Trophoblast cell (in vitro differentiated cells and primary cell): ENCODE measurements around the gene SH3TC2.

Source experiments
- DNase-seq, 2 donors: peaks; one replicate each; pipeline ENCODE4 v3.0.0-alpha.2; 2016
- H2AFZ ChIP-seq: 2 replicates; pipeline ENCODE4 v1.6.1; 2013; ENCODE audit warnings: low read length, moderate library complexity, mild to moderate bottlenecking; ENCODE audit not compliant: insufficient read depth, poor library complexity
- H2AK5ac ChIP-seq: 2 replicates; pipeline ENCODE4 v1.6.1; 2013; ENCODE audit warnings: mild to moderate bottlenecking, low read length
- H2BK120ac ChIP-seq: 2 replicates; pipeline ENCODE4 v1.6.1; 2013; ENCODE audit warnings: low read length, mild to moderate bottlenecking, moderate library complexity; ENCODE audit not compliant: insufficient read depth, poor library complexity
- H2BK12ac ChIP-seq: 2 replicates; pipeline ENCODE4 v1.6.1; 2013; ENCODE audit warnings: mild to moderate bottlenecking, low read length, moderate library complexity
- H2BK5ac ChIP-seq: 2 replicates; pipeline ENCODE4 v1.6.1; 2013; ENCODE audit warnings: low read length, low read depth, moderate library complexity, mild to moderate bottlenecking; ENCODE audit not compliant: poor library complexity
- H3K14ac ChIP-seq: 2 replicates; pipeline ENCODE4 v1.6.1; 2013; ENCODE audit warnings: mild to moderate bottlenecking, low read length
- H3K18ac ChIP-seq: 2 replicates; pipeline ENCODE4 v1.6.1; 2013; ENCODE audit warnings: mild to moderate bottlenecking, low read length
- H3K23ac ChIP-seq: 2 replicates; pipeline ENCODE4 v1.6.1; 2013; ENCODE audit warnings: low read length
- H3K27ac ChIP-seq: 2 replicates; pipeline ENCODE4 v1.5.1; 2013; ENCODE audit warnings: low read depth, mild to moderate bottlenecking, inconsistent platforms, low read length, moderate library complexity
- H3K27me3 ChIP-seq: 2 replicates; pipeline ENCODE4 v1.6.1; 2013; ENCODE audit warnings: inconsistent platforms, mild to moderate bottlenecking, low read length, moderate library complexity; ENCODE audit not compliant: insufficient read depth
- H3K36me3 ChIP-seq, 2 experiments: 1 replicate in 1 of 2; 2 replicates in 1 of 2; pipeline ENCODE4 v1.6.1; 2013; ENCODE audit warnings: low read length in 2 of 2, mild to moderate bottlenecking in 2 of 2, moderate library complexity in 1 of 2; ENCODE audit not compliant: insufficient read depth in 2 of 2, control insufficient read depth in 1 of 2
- H3K4ac ChIP-seq: 2 replicates; pipeline ENCODE4 v1.6.1; 2013; ENCODE audit warnings: low read depth, mild to moderate bottlenecking, low read length, moderate library complexity
- H3K4me1 ChIP-seq, 2 experiments: 1 replicate in 1 of 2; 2 replicates in 1 of 2; pipeline ENCODE4 v1.6.1; 2013; ENCODE audit warnings: low read length in 2 of 2, mild to moderate bottlenecking in 2 of 2, moderate library complexity in 1 of 2; ENCODE audit not compliant: insufficient read depth in 2 of 2, control insufficient read depth in 1 of 2
- H3K4me2 ChIP-seq: 2 replicates; pipeline ENCODE4 v1.6.1; 2013; ENCODE audit warnings: inconsistent platforms, mild to moderate bottlenecking, low read length, moderate library complexity
- H3K4me3 ChIP-seq: 2 replicates; pipeline ENCODE4 v1.5.1; 2013; ENCODE audit warnings: mild to moderate bottlenecking, low read depth, low read length, inconsistent platforms
- H3K79me1 ChIP-seq: one replicate; pipeline ENCODE4 v1.6.1; 2013; ENCODE audit warnings: low read length
- H3K79me2 ChIP-seq: 2 replicates; pipeline ENCODE4 v1.6.1; 2013; ENCODE audit warnings: low read length, mild to moderate bottlenecking; ENCODE audit not compliant: control insufficient read depth, insufficient read depth, poor library complexity
- H3K9ac ChIP-seq: 2 replicates; pipeline ENCODE4 v1.6.1; 2013; ENCODE audit warnings: mild to moderate bottlenecking, low read length
- H3K9me3 ChIP-seq: 2 replicates; pipeline ENCODE4 v1.6.1; 2013; ENCODE audit warnings: low read depth, mild to moderate bottlenecking, control low read depth, inconsistent platforms, low read length; ENCODE audit not compliant: insufficient read depth
- H4K12ac ChIP-seq: 2 replicates; pipeline ENCODE4 v1.6.1; 2013; ENCODE audit warnings: low read depth, mild to moderate bottlenecking, low read length, moderate library complexity
- H4K8ac ChIP-seq: 2 replicates; pipeline ENCODE4 v1.6.1; 2013; ENCODE audit warnings: low read depth, mild to moderate bottlenecking, low read length, moderate library complexity
- H4K91ac ChIP-seq: one replicate; pipeline ENCODE4 v1.6.1; 2013; ENCODE audit warnings: low read depth, mild to moderate bottlenecking, low read length, moderate library complexity
- WGBS: extraction: QIAGEN DNeasy Blood & Tissue Kit; methylation state at CpG from one replicate; pipeline ENCODE4 v1.1.7; 2013; ENCODE audit warnings: missing lambda C conversion rate; ENCODE audit not compliant: insufficient read length, insufficient coverage; ENCODE audit errors: extremely low coverage; 5-methylcytosine and 5-hydroxymethylcytosine counted together

The SH3TC2 gene

DNA sequence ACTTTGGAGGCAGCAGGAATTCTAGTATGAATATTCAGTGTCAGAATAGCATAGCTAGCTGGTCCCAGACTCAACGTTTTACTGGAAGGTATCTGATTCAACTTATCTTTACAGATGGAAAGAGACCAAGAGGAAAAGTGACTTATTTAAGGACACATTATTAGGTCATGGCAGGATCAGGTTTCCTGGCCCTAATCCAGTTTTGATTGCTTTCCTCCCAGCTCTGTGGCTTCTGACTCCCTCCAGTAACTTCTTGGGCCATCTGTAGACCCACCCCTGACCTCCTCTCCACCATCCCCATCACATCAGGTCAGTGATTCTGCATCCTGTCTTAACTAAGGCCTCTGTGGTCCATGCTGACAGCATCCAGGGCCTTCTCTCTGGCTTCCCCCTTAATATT is 38.4 kb downstream of the SH3TC2 start:
- H3K4ac ChIP-seq, result no peak overlapping the region
- no peaks in the 10 kb centered on the region for H3K79me2 ChIP-seq
- H3K36me3 ChIP-seq, result no peaks in the 10 kb centered on the region
- H4K91ac ChIP-seq, result no peak overlapping the region
- no peak overlapping the region for H4K8ac ChIP-seq
- H2BK120ac ChIP-seq, result no peak overlapping the region
- no peak overlapping the region for H3K4me2 ChIP-seq
- no peak overlapping the region for H2AFZ ChIP-seq
- no peaks in the 10 kb centered on the region for H3K4me1 ChIP-seq
- H3K18ac ChIP-seq, result no peak overlapping the region
- no peak for DNase-seq
- no peak overlapping the region for H3K27ac ChIP-seq
- H2AK5ac ChIP-seq, result no peak overlapping the region
- H3K14ac ChIP-seq, result no peak overlapping the region
- no peak overlapping the region for H3K9ac ChIP-seq
- no peak overlapping the region for H3K23ac ChIP-seq
- no CpG with 5 or more reads among the region's 1 CpG for WGBS
- no peak overlapping the region for H3K4me3 ChIP-seq
- H2BK5ac ChIP-seq, result no peak overlapping the region
- no peaks in the 10 kb centered on the region for H3K27me3 ChIP-seq
- no peak overlapping the region for H4K12ac ChIP-seq
- H3K9me3 ChIP-seq, result no peaks in the 10 kb centered on the region
- no peaks in the 10 kb centered on the region for H3K79me1 ChIP-seq
- H2BK12ac ChIP-seq, result no peak overlapping the region

DNA sequence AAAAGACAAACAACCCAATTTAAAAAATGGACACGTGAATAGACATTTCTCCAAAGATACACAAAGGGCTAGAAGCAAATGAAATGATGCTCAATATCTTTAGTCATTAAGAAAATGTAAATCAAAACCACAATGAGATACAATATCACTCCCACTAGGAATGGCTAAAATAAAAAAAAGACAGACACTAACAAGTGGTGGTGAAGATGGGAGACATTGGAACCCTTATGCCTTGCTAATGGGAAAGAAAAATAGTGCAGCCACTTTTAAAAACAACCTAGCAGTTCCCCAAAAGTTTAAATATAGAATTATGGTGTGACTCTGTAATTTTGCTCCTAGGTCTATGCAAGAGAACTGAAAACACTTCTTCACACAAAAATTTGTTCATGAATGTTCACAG is 40.7 kb downstream of the SH3TC2 start:
- Histone ChIP-seq H3K4me1 (no peaks in the 10 kb centered on the region), H3K9me3 (no peaks in the 10 kb centered on the region), H4K91ac (no peak overlapping the region), H4K12ac (no peak overlapping the region), H2BK5ac (no peak overlapping the region), H3K23ac (no peak overlapping the region), H3K27me3 (no peaks in the 10 kb centered on the region), H4K8ac (no peak overlapping the region), H3K79me1 (no peaks in the 10 kb centered on the region), H3K36me3 (no peaks in the 10 kb centered on the region), H2AFZ (no peak overlapping the region), H3K14ac (no peak overlapping the region), H3K27ac (no peak overlapping the region), H3K4me2 (no peak overlapping the region), H2AK5ac (no peak overlapping the region), H3K18ac (no peak overlapping the region), H2BK12ac (no peak overlapping the region), H3K9ac (no peak overlapping the region), H3K4me3 (no peak overlapping the region), H2BK120ac (no peak overlapping the region), H3K79me2 (no peaks in the 10 kb centered on the region), H3K4ac (no peak overlapping the region)
- WGBS, result no CpG with 5 or more reads among the region's 1 CpG
- DNase-seq, result no peak

DNA sequence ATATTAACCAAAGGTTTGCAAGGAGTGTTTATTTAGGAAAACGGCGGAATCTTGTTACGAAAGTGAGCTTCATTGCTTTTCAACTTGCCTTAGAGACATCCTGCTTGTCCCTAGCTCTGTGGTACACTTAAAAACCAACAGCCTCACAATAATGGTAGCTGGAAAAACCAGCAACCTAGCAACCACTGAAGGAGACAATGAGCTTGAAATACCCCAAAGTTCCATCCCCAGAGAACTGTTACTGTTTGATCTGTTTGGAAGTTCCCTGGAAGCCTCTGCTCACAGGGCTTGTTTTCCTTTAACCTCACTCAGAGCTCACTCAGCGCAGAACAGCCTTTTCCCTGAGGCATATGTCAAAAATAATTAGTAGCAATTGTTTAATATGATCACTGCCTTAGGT is 43.2 kb downstream of the SH3TC2 start:
- H3K4ac ChIP-seq, result no peak overlapping the region

DNA sequence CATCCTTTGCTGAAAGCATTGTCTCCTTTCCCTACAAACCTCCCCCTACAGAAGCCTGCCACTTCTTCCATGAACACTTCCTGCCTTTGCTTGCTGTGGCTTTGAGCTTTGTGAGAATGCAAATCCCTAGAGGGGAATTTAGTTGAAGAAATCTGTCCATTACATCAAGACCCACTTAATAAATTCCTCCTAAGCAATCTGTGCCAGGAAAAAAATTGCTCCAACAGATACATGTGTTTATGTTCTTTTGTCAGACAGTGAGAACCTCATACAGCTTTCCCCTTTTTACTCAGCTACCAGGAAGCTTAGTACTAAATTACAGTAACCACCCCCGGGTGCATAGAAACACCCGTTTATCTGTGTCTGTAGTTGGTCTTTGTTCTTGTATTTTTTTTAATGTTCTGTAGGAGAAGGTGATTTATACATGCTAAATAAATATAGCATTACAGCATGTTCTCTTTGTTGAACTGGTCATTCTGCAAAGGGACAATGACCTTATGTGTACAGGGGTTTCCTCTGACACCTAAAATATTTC is 43.9 kb downstream of the SH3TC2 start:
- no peak for DNase-seq
- H3K36me3 ChIP-seq, result no peaks in the 10 kb centered on the region
- no peak overlapping the region for H4K12ac ChIP-seq
- H4K91ac ChIP-seq, result no peak overlapping the region
- no peak overlapping the region for H3K27ac ChIP-seq
- no peak overlapping the region for H3K23ac ChIP-seq
- no peak overlapping the region for H3K18ac ChIP-seq
- H3K14ac ChIP-seq, result no peak overlapping the region
- no peaks in the 10 kb centered on the region for H3K9me3 ChIP-seq
- no peak overlapping the region for H2BK120ac ChIP-seq
- H3K79me1 ChIP-seq, result no peaks in the 10 kb centered on the region
- H2BK12ac ChIP-seq, result no peak overlapping the region
- H2BK5ac ChIP-seq, result no peak overlapping the region
- H3K4me3 ChIP-seq, result no peak overlapping the region
- no peaks in the 10 kb centered on the region for H3K27me3 ChIP-seq
- H3K4me1 ChIP-seq, result no peaks in the 10 kb centered on the region
- no peaks in the 10 kb centered on the region for H3K79me2 ChIP-seq
- H4K8ac ChIP-seq, result no peak overlapping the region
- WGBS, result no CpG with 5 or more reads among the region's 2 CpGs
- no peak overlapping the region for H2AFZ ChIP-seq
- H3K4ac ChIP-seq, result no peak overlapping the region
- no peak overlapping the region for H3K4me2 ChIP-seq
- no peak overlapping the region for H3K9ac ChIP-seq
- H2AK5ac ChIP-seq, result no peak overlapping the region

More for the DNA sequence above, 43.2 kb downstream of the SH3TC2 start:
- no peak overlapping the region for H3K4me3 ChIP-seq
- no peak overlapping the region for H2AK5ac ChIP-seq
- H2BK5ac ChIP-seq, result no peak overlapping the region
- H2AFZ ChIP-seq, result no peak overlapping the region
- H4K91ac ChIP-seq, result no peak overlapping the region
- H4K12ac ChIP-seq, result no peak overlapping the region
- no peak overlapping the region for H3K23ac ChIP-seq
- no peak overlapping the region for H3K27ac ChIP-seq
- H3K4me2 ChIP-seq, result no peak overlapping the region
- no peaks in the 10 kb centered on the region for H3K79me1 ChIP-seq
- no peaks in the 10 kb centered on the region for H3K79me2 ChIP-seq
- H4K8ac ChIP-seq, result no peak overlapping the region
- H2BK120ac ChIP-seq, result no peak overlapping the region
- no peak overlapping the region for H3K18ac ChIP-seq
- no peak overlapping the region for H3K9ac ChIP-seq
- H3K14ac ChIP-seq, result no peak overlapping the region
- no peaks in the 10 kb centered on the region for H3K27me3 ChIP-seq
- no peak for DNase-seq
- no peaks in the 10 kb centered on the region for H3K4me1 ChIP-seq
- no peak overlapping the region for H2BK12ac ChIP-seq
- no CpG with 5 or more reads among the region's 4 CpGs for WGBS
- H3K9me3 ChIP-seq, result no peaks in the 10 kb centered on the region
- no peaks in the 10 kb centered on the region for H3K36me3 ChIP-seq
